Vagina (tissue), 2 donors: Measurements from ENCODE around the gene TTC13. TPM values are rescaled to one million over a fixed set of nuclear protein-coding genes. Genes with fewer than 3 reads are reported as not detected.
A peak's percentile ranks its signal among the peaks of the same experiment; 100 is the strongest.

Experiments
- DNase-seq, 2 donors: peaks; one replicate each; pipeline ENCODE4 v3.0.0-alpha.2; 2017; ENCODE audit errors: extremely low spot score in 2 of 2
- H3K27ac ChIP-seq: fragments of 200-600 bp; sonication (generic); one replicate; pipeline ENCODE4 v1.5.1; 2019
- H3K27me3 ChIP-seq: fragments of 200-600 bp; sonication (generic); one replicate; pipeline ENCODE4 v1.5.1; 2019
- H3K36me3 ChIP-seq, 2 donors: fragments of 200-600 bp; sonication (generic); one replicate each; pipeline ENCODE4 v1.5.1; 2017 to 2019
- H3K4me1 ChIP-seq: fragments of 200-600 bp; sonication (generic); one replicate; pipeline ENCODE4 v1.5.1; 2019
- H3K4me3 ChIP-seq, 2 donors: fragments of 200-600 bp; sonication (generic); 1 replicate in 1 of 2; 2 replicates in 1 of 2; pipeline ENCODE4 v1.5.1; 2016 to 2019
- H3K9me3 ChIP-seq: fragments of 200-600 bp; sonication (generic); one replicate; pipeline ENCODE4 v1.5.1; 2019
- POLR2A ChIP-seq, 2 donors: fragments of 450-650 bp; IDR thresholded peaks; one replicate each; pipeline ENCODE4 v1.6.1; 2017; ENCODE audit warnings: antibody characterized with exemption in 2 of 2, mild to moderate bottlenecking in 2 of 2, moderate library complexity in 2 of 2
- POLR2AphosphoS5 ChIP-seq, 2 donors: sonication (generic); formaldehyde crosslinking; IDR thresholded peaks; one replicate each; pipeline ENCODE4 v1.9.0; 2017; ENCODE audit warnings: antibody characterized with exemption in 2 of 2, mild to moderate bottlenecking in 2 of 2, low read depth in 1 of 2; ENCODE audit not compliant: insufficient read depth in 1 of 2
- intact Hi-C: fragments of 100-400 bp; cut with DNase I; formaldehyde crosslinking; loops from one replicate; pipeline ENCODE4 v1.15.1; 2023
- total RNA-seq: library from RNA; depleted of rRNA; stranded (reverse); fragments of >200 nt; gene quantifications from one replicate; pipeline ENCODE4 v1.2.3, GENCODE V29; 2016
- TF ChIP-seq, protein P1 (sequence below), 3 experiments: fragments of 450-650 bp in 2 of 3; fragments of 200-600 bp in 1 of 3; sonication (generic) in 1 of 3; IDR thresholded peaks; one replicate each; pipeline ENCODE4 v1.5.1; 2017 to 2019; ENCODE audit warnings: antibody characterized with exemption in 3 of 3, mild to moderate bottlenecking in 2 of 3, moderate library complexity in 2 of 3

Gene TTC13
- total RNA-seq, 1 donor from 2014 or later: 37.1 TPM

GRCh38 chr1:230983811-230984210 lies 5.2 kb upstream of the TTC13 start:
- H3K27ac ChIP-seq: no peak overlapping the region
- DNase-seq: no peak
- no peaks in the 10 kb centered on the region for H3K36me3 ChIP-seq
- H3K4me1 ChIP-seq: peaks cover 11% of the 10 kb centered on the region
- intact Hi-C loops: no loop called here
- no peak overlapping the region for H3K4me3 ChIP-seq
- TF ChIP-seq, protein P1, sequence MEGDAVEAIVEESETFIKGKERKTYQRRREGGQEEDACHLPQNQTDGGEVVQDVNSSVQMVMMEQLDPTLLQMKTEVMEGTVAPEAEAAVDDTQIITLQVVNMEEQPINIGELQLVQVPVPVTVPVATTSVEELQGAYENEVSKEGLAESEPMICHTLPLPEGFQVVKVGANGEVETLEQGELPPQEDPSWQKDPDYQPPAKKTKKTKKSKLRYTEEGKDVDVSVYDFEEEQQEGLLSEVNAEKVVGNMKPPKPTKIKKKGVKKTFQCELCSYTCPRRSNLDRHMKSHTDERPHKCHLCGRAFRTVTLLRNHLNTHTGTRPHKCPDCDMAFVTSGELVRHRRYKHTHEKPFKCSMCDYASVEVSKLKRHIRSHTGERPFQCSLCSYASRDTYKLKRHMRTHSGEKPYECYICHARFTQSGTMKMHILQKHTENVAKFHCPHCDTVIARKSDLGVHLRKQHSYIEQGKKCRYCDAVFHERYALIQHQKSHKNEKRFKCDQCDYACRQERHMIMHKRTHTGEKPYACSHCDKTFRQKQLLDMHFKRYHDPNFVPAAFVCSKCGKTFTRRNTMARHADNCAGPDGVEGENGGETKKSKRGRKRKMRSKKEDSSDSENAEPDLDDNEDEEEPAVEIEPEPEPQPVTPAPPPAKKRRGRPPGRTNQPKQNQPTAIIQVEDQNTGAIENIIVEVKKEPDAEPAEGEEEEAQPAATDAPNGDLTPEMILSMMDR (IDR thresholded peaks at IDR 0.05): no peak
- TF ChIP-seq POLR2A (IDR thresholded peaks at IDR 0.05) (no peak), POLR2AphosphoS5 (IDR thresholded peaks at IDR 0.05; ENCODE audit: insufficient read depth in 1 of 2, low read depth in 1 of 2) (no peak)
- no peaks in the 10 kb centered on the region for H3K27me3 ChIP-seq
- no peaks in the 10 kb centered on the region for H3K9me3 ChIP-seq

DNA sequence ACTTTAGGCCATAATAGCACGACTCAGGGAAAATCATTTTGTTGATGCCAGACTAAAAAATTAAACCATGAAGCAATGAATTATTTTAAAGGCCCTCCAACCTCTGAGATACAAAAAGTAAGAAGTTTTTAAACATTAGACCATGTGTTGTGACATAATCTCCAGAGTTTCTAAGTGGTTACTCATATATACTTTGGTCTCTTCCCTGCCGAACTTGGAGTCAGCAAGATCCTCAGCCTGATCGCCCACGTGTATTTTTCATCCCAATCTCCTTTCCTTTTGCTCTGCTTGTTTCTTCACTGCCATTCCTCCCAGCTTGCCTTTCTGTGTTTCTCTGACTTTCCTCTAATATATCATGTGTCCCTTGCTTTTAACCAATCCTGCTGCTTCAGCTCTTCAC lies 4.0 kb upstream of the TTC13 start:
- no peak for TF ChIP-seq POLR2AphosphoS5 (IDR thresholded peaks at IDR 0.05; ENCODE audit: insufficient read depth in 1 of 2, low read depth in 1 of 2)
- TF ChIP-seq POLR2A (IDR thresholded peaks at IDR 0.05): no peak
- TF ChIP-seq, protein P1 (IDR thresholded peaks at IDR 0.05): no peak
- H3K27me3 ChIP-seq: no peaks in the 10 kb centered on the region
- no peak for DNase-seq
- H3K27ac ChIP-seq: no peak overlapping the region
- H3K36me3 ChIP-seq: no peaks in the 10 kb centered on the region
- no peaks in the 10 kb centered on the region for H3K9me3 ChIP-seq
- peaks cover 15% of the 10 kb centered on the region for H3K4me1 ChIP-seq
- H3K4me3 ChIP-seq: no peak overlapping the region
- intact Hi-C loops: no loop called here

GRCh38 chr1:230979952-230980351 lies 1.3 kb upstream of the TTC13 start:
- no peak for DNase-seq
- Histone ChIP-seq H3K27ac (no peak overlapping the region), H3K4me1 (peaks cover 27% of the 10 kb centered on the region), H3K9me3 (no peaks in the 10 kb centered on the region), H3K4me3 (peak overlapping the region; percentile 79 to 86), H3K36me3 (peaks cover 0 to 8% of the 10 kb centered on the region in 2 donors), H3K27me3 (no peaks in the 10 kb centered on the region)
- TF ChIP-seq POLR2AphosphoS5 (IDR thresholded peaks at IDR 0.05; ENCODE audit: insufficient read depth in 1 of 2, low read depth in 1 of 2) (no peak), POLR2A (IDR thresholded peaks at IDR 0.05) (no peak)
- TF ChIP-seq, protein P1 (IDR thresholded peaks at IDR 0.05): no peak
- intact Hi-C loops: no loop called here

DNA sequence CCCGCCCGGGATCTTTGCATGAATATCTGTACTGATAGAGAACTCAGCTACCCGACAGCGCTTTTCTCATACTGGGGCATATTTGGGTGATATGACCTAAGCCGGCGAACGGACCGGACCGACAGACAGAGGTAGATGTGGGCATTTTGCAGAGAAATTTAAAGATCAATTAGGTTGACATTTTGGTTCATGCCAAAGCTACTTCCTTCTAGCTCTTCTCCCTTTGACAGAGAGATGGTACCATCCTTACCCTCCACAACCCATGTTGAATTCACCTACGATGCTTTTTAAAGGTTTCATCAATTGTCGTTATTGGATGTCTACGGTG lies 692 bp upstream of the TTC13 start:
- Histone ChIP-seq H3K4me1 (peaks cover 27% of the 10 kb centered on the region), H3K9me3 (no peaks in the 10 kb centered on the region), H3K27me3 (no peaks in the 10 kb centered on the region), H3K4me3 (peak overlapping the region; percentile 79 to 86), H3K27ac (peak overlapping the region; percentile 66), H3K36me3 (peaks cover 0 to 8% of the 10 kb centered on the region in 2 donors)
- DNase-seq: no peak
- intact Hi-C loops: no loop called here
- TF ChIP-seq, protein P1 (IDR thresholded peaks at IDR 0.05): no peak
- TF ChIP-seq POLR2A (IDR thresholded peaks at IDR 0.05): no peak
- TF ChIP-seq POLR2AphosphoS5 (IDR thresholded peaks at IDR 0.05; ENCODE audit: insufficient read depth in 1 of 2, low read depth in 1 of 2): no peak

GRCh38 chr1:230977761-230978490 lies 735 bp downstream of the TTC13 start:
- intact Hi-C loops: no loop called here
- TF ChIP-seq POLR2AphosphoS5 (IDR thresholded peaks at IDR 0.05; ENCODE audit: insufficient read depth in 1 of 2, low read depth in 1 of 2) (no peak), POLR2A (IDR thresholded peaks at IDR 0.05) (no peak)
- TF ChIP-seq, protein P1 (IDR thresholded peaks at IDR 0.05): no peak

More at GRCh38 chr1:230977761-230978490, 735 bp downstream of the TTC13 start:
- DNase-seq: no peak
- no peaks in the 10 kb centered on the region for H3K9me3 ChIP-seq
- peaks cover 27% of the 10 kb centered on the region for H3K4me1 ChIP-seq
- peak overlapping the region; percentile 58 for H3K27ac ChIP-seq
- H3K27me3 ChIP-seq: no peaks in the 10 kb centered on the region
- H3K4me3 ChIP-seq: peak overlapping the region; percentile 79 to 86
- peaks cover 0 to 8% of the 10 kb centered on the region in 2 donors for H3K36me3 ChIP-seq
